SK-MEL-5 (cell line): ENCODE results near the gene ITGB6. TPM values are rescaled to one million over a fixed set of nuclear protein-coding genes. Genes with fewer than 3 reads are reported as not detected.
"Not testable (repeated sequence)": the region's sequence is repeated elsewhere in the genome, so short reads cannot be mapped to it uniquely, and the experiment has no call there.

Experiments used
- DNase-seq: peaks from one replicate; pipeline ENCODE4 v3.0.0-alpha.2; 2016; ENCODE audit warnings: low read depth, low spot score
- in situ Hi-C: cut with HindIII; loops from 2 replicates; pipeline ENCODE4 v1.10.0; 2016; ENCODE audit warnings: low sequenced_read_pairs, high pct_unique_total_duplicates, low pct_unique_long_range_greater_than_20kb
- total RNA-seq: library from RNA; depleted of rRNA; stranded (reverse); fragments of >200 nt; shearing (Covaris generic); gene quantifications from 2 replicates; pipeline ENCODE4 v1.2.3, GENCODE V29; 2014

The ITGB6 gene
- total RNA-seq, 1 experiment from 2014 or later: not detected

DNA sequence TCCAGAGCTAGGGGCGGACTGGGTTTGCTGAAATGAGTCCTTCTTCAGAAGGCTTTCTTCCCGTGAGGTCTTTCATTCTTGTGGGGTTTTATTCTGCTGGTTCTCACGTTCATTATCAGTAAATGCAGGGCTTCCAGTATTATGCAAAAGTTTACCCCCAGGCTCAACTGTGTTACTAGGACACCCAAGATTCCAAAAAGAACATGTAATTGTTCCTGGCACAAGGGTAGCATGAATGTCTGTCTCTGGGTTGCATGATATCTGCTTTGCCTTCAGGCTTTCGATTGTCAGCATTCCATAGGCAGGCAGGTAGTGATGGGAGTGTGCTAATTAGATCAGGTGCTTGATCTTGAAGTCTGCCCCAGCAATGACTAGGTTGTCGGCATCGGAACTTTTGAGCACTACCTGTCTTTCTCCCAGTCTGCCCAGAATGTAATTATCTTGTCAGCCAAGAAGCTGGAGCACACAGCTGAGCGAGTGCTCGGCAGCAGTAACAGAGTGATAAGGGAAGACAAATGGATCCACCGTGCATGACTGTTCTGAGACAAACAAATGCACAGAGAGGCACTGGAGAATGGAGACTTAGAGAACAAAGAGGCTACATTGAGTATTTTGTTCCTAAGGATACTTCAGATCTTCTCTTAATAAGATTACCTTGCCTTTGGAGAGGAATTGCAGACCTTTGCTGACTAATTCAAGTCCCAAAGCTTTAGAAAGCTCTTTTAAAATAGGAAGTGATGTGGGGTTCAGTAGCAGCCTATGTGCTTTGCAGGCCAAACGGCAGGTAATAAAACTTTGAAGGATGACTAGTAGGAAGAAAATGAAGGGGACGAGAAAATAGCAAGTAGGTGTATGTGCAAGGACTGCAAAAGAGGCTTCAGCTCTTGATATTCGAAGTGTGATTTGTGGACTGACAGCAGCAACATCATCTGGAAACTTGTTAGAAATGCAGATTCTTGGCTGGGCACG, 41.9 kb downstream of the ITGB6 start:
- peak; percentile 3 for DNase-seq
- in situ Hi-C loops: no loop called here

- in situ Hi-C loops: no loop called here
- no peak for DNase-seq
Measured at GRCh38 chr2:160156665-160157064, 43.4 kb downstream of the ITGB6 start.

DNA sequence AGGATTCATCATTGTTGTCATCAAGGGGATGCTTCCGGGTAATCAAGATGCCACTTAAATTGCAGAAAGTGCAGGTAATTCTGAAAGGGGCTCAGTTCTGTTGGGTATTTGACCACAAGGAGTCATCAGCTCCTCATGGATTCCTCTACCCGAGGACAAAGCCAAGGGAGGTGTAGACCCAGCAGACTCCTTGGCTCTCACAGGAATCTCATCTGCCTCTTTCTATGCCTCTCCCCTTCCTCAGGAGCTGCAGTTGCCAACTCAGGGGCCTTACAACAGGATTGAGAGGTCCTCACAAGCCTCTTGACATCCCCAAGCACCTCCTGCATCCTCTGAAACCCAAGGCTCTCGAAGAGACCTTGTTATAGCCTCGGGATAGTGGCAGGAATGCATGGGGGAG, 44.0 kb downstream of the ITGB6 start:
- in situ Hi-C loops: no loop called here
- peak; percentile 16 for DNase-seq

DNA sequence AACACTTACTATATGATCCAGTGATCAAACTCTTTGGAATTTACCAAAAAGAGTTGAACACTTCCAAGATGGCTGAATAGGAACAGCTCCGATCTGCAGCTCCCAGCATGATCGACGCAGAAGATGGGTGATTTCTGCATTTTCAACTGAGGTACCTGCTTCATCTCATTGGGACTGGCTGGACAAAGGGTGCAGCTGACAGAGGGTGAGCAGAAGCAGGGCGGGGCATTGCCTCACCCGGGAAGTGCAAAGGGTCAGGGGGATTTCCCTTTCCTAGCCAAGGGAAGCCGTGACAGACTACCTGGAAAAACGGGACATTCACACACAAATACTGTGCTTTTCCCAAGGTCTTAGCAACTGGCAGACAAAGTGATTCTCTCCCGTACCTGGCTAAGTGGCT, 51.7 kb downstream of the ITGB6 start:
- in situ Hi-C loops, DNase-seq: not testable (repeated sequence)

GRCh38 chr2:160145471-160145870, 54.6 kb downstream of the ITGB6 start:
- DNase-seq: no peak
- in situ Hi-C loops: no loop called here

DNA sequence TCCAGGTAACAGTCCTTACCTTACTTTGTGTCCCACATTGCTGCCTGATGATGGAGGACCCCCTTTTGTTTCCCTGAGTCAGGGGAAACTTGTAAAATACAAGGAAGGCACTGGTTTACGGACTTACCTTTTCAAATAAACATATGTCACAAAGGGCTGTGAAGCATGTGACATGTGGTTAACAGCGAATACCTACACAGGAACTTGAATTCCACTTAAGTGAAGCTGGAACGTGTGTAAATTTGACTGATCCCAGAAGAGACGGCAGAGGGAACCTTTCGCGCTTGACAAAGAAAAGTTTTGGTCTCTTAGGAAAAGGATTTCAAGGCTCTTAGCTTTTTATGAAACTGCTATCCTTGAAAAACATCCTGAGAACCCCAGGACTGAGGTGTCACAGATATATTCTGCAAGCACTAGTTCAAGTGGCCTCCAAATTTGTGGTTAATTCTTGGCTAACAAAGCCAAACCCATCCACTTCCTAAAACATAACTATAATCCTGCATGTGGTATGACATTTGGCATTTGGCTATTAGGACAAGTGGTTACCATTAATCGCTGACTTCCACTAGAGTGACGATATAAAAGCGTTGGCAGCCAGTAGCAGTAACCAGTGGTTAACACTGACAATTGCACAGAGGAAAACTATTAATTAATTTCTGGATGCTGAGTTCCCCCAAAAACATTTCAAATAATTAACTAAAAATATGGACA, 55.6 kb downstream of the ITGB6 start:
- no peak for DNase-seq

DNA sequence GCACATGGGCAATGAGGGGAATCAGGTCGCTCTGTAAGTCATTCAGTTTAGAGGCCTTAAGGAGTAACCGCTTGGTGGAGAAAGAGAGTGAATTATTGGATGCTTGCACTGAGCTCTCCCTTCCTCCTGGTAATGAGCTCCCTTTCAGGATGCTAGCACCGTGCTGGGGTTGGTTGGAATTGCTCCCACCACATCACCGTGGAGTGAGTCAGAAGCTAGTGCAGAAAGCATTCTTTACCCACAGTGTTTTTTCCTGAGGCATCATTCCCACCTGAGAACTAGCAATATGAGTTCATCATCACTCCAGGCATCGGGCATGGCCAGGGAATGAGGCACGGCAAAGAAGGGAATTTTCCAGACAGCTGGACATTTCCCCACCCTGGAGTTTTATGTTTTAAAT, 57.6 kb downstream of the ITGB6 start:
- in situ Hi-C loops: no loop called here
- no peak for DNase-seq

More for the DNA sequence above, 55.6 kb downstream of the ITGB6 start:
- in situ Hi-C loops: no loop called here

- peak; percentile 32 for DNase-seq
- in situ Hi-C loops: no loop called here
Measured at GRCh38 chr2:160141912-160142311, 58.2 kb downstream of the ITGB6 start.

GRCh38 chr2:160141419-160141818, 58.7 kb downstream of the ITGB6 start:
- in situ Hi-C loops: no loop called here
- no peak for DNase-seq

DNA sequence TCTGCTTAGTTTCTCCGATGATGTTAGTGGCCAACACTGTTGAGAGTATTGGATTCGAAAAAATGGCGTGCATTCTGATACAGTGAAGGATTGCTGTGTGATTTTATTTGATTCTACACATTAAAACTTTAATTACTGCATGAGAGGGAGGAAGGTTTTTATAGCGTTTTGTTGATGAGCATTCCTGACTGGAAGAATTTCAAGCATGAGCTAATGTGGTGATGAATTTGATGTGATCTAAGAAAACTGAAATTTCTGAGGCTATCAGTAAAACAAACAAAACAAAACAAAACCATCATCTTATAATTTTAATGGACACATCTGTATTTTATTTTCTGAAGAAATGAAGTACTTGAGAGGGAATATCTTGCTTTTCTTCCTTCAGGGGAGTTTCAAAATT, 59.6 kb downstream of the ITGB6 start:
- DNase-seq: no peak
- in situ Hi-C loops: no loop called here

DNA sequence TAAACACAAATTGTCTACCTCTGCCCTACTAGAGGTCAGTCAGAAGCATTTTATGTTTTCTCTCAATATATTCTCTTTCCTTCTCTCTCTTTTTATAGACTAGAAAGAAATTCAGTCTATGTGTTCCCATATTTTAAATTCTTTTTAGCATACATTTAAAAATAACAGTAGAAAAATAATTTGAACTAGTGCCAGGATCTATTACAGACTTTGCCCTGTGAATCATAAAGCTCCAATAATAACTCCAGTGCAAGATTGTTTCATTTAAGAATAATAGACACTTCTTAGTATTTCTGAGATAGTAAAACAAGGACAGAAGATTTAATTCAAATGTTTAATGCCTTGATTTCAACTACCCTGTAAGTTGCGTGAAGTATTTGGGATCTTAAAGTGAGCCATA, 60.1 kb downstream of the ITGB6 start:
- in situ Hi-C loops: no loop called here
- no peak for DNase-seq

GRCh38 chr2:160139350-160139749, 60.7 kb downstream of the ITGB6 start:
- DNase-seq: no peak
- in situ Hi-C loops: no loop called here

GRCh38 chr2:160138406-160138805, 61.7 kb downstream of the ITGB6 start:
- peak; percentile 32 for DNase-seq
- in situ Hi-C loops: no loop called here

GRCh38 chr2:160137464-160137863, 62.6 kb downstream of the ITGB6 start:
- in situ Hi-C loops: no loop called here
- no peak for DNase-seq

DNA sequence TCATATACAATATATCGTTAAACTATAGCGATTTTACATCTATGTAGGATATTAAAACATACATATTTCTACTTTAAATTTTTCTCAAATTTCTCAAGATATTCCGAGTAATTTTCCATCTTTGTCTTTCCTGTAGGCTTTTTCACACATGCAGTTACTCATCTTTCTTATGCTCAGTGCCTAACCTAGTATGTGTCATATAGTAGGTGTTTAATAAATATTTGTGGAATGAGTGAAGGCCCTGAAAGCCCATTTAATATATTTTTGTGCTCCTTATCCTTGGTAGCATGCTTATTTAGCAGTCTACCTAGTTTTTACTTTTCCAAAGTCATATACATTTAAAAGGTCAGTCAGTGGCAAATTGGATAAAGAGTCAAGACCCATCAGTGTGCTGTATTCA, 67.3 kb downstream of the ITGB6 start:
- no peak for DNase-seq
- in situ Hi-C loops: no loop called here

- no peak for DNase-seq
- in situ Hi-C loops: no loop called here
Measured at GRCh38 chr2:160126756-160127155, 73.3 kb downstream of the ITGB6 start.

DNA sequence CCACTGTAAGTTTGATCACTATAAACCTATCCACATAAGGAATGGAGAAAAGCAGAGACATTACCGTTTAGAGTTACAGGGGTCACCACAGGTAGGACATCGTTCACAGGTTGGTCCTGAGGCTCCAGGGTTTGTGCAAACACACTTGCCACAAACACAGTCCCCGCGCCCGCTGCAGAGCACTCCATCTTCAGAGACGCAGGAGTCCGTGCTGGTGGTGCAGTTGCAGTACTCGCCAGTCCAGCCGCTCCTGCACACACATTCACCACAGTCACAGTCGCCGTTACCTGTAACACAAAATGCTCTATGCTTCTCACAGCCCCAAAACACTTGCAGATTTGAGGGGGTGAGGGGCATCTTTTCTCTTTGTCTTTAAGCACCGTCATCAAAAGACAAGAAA, 73.8 kb downstream of the ITGB6 start:
- no peak for DNase-seq
- in situ Hi-C loops: no loop called here

DNA sequence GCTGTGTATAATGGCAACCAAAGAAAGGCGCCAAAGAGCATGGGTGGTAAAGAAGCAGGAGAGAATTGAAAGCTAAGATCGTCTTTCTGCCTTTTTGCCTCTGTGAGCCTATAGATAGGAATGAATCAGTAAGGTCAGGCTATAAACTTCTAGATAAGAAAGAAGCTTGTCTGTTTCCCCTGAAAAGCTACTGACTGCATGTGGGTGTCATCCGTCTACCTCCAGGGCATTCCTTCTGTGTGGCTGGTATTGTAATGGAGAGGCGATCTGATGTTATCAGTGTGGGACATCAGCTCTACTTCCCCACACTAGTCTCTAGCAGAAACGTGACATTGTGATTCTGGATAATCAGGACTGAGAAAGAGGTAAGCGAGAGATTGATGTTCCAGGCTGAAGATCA, 74.2 kb downstream of the ITGB6 start:
- in situ Hi-C loops: no loop called here

GRCh38 chr2:160125366-160125765, 74.7 kb downstream of the ITGB6 start:
- no peak for DNase-seq
- in situ Hi-C loops: no loop called here

More for the DNA sequence above, 74.2 kb downstream of the ITGB6 start:
- peak; percentile 98 for DNase-seq
